Lower leg skin (tissue), 3 donors: ENCODE measurements around the gene COL13A1.

Experiments used
- POLR2A ChIP-seq, 2 donors: fragments of 450-650 bp; IDR thresholded peaks; one replicate each; pipeline ENCODE4 v1.6.1; 2016 to 2017; ENCODE audit warnings: antibody characterized with exemption in 2 of 2, mild to moderate bottlenecking in 1 of 2, moderate library complexity in 1 of 2
- TF ChIP-seq, protein P1 (sequence below), 3 donors: fragments of 450-650 bp; IDR thresholded peaks; one replicate each; pipeline ENCODE4 v1.5.1; 2016; ENCODE audit warnings: antibody characterized with exemption in 3 of 3, mild to moderate bottlenecking in 3 of 3, moderate library complexity in 2 of 3

DNA sequence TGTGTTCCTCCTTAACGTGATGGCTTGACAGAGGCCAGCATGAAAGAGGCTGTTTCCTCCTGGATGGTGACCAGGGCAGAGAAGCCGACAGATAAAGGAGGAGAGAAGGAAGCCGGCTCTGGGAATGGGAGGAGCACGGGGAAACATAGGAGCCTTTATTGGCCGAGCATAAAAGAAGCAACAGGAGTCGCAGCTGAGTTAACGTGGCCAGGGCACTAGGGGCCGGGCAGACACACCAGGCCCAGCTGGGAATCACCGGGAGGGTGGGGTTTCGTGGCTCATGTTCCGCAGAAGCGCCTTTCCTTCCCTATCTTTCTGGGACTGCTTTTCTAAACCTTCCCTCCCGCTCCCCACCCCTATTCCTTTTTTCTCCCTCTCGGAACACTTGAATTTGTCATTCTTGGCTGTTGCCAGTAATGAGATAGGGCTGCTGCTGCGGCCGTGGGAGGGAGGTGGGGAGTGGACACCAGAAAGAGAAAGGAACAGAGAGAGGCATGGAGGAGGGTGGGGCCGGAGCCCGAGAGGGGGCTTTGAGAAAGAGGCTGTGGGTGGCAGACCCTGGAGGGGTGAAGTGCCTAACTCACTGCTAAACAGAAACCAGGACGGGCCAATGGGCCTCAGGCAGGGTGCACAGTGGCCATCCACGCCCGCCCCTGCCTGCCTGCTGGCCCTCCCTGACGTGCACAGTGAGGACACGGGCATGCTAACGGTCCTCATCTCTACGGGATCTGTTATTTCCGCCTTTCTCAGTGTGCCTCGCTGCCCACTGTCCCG, 65.2 kb downstream of the COL13A1 start:
- TF ChIP-seq POLR2A (IDR thresholded peaks at IDR 0.05) = no peak
- TF ChIP-seq, protein P1, sequence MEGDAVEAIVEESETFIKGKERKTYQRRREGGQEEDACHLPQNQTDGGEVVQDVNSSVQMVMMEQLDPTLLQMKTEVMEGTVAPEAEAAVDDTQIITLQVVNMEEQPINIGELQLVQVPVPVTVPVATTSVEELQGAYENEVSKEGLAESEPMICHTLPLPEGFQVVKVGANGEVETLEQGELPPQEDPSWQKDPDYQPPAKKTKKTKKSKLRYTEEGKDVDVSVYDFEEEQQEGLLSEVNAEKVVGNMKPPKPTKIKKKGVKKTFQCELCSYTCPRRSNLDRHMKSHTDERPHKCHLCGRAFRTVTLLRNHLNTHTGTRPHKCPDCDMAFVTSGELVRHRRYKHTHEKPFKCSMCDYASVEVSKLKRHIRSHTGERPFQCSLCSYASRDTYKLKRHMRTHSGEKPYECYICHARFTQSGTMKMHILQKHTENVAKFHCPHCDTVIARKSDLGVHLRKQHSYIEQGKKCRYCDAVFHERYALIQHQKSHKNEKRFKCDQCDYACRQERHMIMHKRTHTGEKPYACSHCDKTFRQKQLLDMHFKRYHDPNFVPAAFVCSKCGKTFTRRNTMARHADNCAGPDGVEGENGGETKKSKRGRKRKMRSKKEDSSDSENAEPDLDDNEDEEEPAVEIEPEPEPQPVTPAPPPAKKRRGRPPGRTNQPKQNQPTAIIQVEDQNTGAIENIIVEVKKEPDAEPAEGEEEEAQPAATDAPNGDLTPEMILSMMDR (IDR thresholded peaks at IDR 0.05) = no peak
